22Rv1 (cell line): ENCODE data around the gene LRRC8E.

Source experiments
- H3K27ac ChIP-seq: fragments of 450-650 bp; 2 replicates; pipeline ENCODE4 v1.5.1; 2017
- ZFX ChIP-seq: fragments of 450-650 bp; IDR thresholded peaks from 2 replicates; pipeline ENCODE4 v1.6.1; 2017; ENCODE audit warnings: antibody characterized with exemption, borderline replicate concordance
- TF ChIP-seq, protein P1 (sequence below): fragments of 450-650 bp; IDR thresholded peaks from 2 replicates; pipeline ENCODE4 v1.5.1; 2017; ENCODE audit warnings: mild to moderate bottlenecking

Gene LRRC8E

DNA sequence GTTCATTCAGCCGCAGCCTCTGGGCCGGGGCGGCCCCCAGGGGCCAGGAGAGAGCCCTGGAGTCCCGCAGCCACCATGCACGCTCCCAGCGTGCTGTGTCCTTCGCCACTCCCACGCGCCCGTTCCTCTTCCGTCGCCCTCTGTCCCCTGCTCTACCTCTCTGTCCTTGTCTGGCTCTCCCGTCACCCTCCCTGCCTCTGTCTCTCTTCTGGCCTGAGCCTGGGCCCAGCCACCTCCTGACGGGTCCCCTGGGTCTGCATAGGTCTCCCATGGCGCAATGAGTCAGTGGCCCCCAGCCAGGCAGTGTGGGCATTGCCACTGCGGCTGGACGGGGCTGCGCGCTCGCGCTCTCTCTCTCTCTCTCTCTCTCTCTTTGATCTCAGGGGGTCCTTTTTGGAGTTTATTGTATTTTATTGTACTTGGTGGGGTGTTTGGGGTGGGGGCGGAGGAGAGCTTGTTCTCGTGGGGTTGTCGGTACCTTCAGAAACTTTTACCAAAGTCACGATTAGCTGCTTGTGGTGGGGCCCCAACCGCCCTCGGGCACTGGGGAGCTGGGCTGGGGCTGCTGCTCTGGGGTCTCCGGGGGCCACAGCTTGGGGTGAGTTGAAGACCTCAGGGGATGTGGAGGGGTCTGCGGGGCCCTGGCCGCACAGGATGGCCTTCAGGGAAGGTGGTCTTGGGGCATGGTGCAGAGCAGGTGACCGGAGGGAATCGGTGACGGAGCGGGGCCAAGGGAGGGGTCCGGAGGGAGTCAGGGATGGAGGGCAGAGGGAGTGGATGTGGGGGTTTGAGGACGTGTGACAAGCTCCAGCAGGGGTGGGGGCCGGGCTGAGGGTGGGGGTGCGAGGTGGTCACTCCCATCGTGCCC is 24.6 kb downstream of the LRRC8E start:
- TF ChIP-seq, protein P1, sequence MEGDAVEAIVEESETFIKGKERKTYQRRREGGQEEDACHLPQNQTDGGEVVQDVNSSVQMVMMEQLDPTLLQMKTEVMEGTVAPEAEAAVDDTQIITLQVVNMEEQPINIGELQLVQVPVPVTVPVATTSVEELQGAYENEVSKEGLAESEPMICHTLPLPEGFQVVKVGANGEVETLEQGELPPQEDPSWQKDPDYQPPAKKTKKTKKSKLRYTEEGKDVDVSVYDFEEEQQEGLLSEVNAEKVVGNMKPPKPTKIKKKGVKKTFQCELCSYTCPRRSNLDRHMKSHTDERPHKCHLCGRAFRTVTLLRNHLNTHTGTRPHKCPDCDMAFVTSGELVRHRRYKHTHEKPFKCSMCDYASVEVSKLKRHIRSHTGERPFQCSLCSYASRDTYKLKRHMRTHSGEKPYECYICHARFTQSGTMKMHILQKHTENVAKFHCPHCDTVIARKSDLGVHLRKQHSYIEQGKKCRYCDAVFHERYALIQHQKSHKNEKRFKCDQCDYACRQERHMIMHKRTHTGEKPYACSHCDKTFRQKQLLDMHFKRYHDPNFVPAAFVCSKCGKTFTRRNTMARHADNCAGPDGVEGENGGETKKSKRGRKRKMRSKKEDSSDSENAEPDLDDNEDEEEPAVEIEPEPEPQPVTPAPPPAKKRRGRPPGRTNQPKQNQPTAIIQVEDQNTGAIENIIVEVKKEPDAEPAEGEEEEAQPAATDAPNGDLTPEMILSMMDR = no peak
- TF ChIP-seq ZFX = no peak
- peak overlapping the region; percentile 97; the same call in 1 of the 2 replicates for H3K27ac ChIP-seq

- TF ChIP-seq, protein P1 = no peak
- TF ChIP-seq ZFX = no peak
- peak overlapping the region; percentile 97 for H3K27ac ChIP-seq
Measured at GRCh38 chr19:7913652-7914051, 25.3 kb downstream of the LRRC8E start.

DNA sequence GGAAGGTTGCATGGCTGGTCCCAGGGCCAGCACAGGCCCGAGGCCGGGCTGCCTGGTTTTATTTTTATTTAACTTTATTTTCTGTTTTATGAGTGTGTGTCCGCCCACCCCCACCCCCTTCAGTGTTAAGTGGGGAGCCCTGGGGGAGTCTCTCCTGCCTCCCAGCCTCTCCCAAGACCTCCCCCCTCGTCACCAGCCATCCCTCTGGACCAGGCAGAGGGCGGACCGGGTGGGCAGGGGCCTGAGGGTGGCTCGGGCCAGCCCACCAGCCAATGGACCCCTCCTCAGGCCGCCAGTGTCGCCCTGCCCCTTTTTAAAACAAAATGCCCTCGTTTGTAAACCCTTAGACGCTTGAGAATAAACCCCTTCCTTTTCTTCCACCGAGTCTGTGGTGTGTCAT is 25.8 kb downstream of the LRRC8E start:
- H3K27ac ChIP-seq = peak overlapping the region; percentile 97
- no peak for TF ChIP-seq ZFX
- TF ChIP-seq, protein P1 = no peak

- TF ChIP-seq ZFX = no peak
- TF ChIP-seq, protein P1 = no peak
- H3K27ac ChIP-seq = peak within 1 kb of the TSS; percentile 97
Measured at GRCh38 chr19:7914598-7915045, 26.3 kb downstream of the LRRC8E start, which contains the start of gene TGFBR3L. Gene TGFBR3L, plus strand, starts transcription at chr19:7914830.

DNA sequence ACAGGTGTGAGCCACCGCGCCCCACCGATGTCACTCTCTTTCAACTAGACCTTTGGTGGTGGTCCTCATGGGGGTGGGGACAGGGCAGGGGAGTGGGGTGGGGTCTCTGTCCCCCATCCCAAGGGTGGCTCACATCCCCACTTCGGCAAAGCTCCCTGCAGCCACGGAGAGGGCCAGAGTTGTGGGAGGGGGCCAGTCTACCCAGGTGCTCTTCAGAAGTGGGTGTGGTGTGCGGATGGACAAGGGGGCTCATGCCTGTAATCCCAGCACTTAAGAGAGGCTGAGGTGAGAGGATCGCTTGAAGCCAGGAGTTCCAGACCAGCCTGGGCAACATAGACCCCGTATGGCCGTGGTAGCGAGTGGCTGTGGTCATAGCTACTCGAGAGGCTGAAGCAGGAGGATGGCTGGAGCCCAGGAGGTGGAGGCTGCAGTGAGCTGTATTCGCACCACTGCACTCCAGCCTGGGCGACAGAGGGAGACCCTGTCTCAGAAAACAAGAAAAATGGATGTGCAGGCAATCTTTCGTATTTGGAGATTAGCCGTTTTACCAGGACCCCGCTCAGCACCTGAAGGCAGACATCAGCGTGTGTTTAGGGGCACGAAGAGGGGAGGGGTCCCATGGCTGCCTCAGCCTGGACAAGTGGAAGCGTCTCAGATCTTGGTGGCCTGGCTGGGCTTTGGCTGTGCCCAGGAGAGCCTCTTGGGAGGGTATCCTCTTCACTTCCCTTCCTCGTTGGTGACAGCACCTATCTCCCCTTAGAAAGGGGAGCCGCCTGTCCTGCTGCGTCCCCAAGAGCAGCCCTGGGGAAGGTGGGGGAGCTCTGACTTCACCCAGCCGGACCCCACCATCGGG is 27.2 kb downstream of the LRRC8E start:
- no peak for TF ChIP-seq ZFX
- TF ChIP-seq, protein P1 = no peak
- peak overlapping the region; percentile 97 for H3K27ac ChIP-seq

GRCh38 chr19:7916103-7916954 is 28.0 kb downstream of the LRRC8E start:
- peak overlapping the region; percentile 97 for H3K27ac ChIP-seq
- no peak for TF ChIP-seq ZFX
- TF ChIP-seq, protein P1 = peak; percentile 32
